ENCODE data around the gene CASS4. TPM values are rescaled to one million over a fixed set of nuclear protein-coding genes. Genes with fewer than 3 reads are reported as not detected.

CASS4 gene
- total RNA-seq: under 0.01 TPM in 1 of 2 replicates, not detected in the other

GRCh38 chr20:56411759-56412472 lies at the start of gene CASS4:
Gene CASS4, plus strand, starts transcription at chr20:56412260. Its CDS starts 199 bp downstream, at chr20:56412459.

GRCh38 chr20:56392132-56392880 lies 19.8 kb upstream of the CASS4 start, which contains the start of the genes AURKA and CSTF1:
Gene AURKA, minus strand, starts transcription at chr20:56392215. Its CDS starts 4,018 bp downstream, at chr20:56388197.
Gene CSTF1, plus strand, starts transcription at chr20:56392645. Its CDS starts 2,908 bp downstream, at chr20:56395553.

DNA sequence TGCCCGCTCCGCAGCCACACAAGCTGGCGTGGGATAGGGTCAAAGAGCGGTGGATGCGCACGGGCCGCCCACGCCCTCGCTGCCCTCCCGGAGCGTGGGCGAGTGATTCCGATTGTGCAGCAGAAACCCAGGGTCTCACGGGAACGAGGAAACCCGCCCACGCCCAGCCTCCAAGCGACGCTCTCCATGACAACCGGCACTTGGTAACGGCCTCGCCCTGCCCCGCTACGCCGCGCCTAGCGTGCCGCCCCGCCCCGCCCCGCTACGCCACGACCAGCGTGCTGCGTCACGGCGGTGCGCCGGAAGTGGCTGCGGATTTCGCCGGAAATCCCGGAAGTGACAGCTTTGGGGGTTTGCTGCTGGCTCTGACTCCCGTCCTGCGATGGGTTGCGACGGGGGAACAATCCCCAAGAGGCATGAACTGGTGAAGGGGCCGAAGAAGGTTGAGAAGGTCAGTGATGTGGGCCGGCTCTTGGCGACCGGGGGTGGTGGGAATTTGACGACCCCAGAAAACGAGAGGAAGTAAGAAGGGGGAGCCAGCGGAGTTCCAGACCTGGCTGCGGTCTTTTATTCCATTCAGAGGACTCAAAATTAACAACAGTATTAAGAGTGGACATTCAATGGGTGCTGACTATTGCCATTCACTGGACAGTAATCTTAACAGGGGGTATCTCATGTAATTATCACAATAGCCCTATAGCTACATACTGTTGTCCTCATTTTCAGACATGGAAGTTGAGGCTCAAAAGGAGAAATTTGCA lies 56.4 kb downstream of the CASS4 start, which contains the start of gene RTF2:
RTF2 (plus strand) TSS at position 312 of the 761 bp plus-strand sequence; CDS start at position 383, 71 bp downstream.

Small RNA genes within 50 kb of the gene (small RNA-seq; reads per million reads assigned to genes)
- gene RPL39P: not detected

Other genes starting within 250 kb of the CASS4 start
- not detected in 2 replicates for gene MC3R, start 163.5 kb upstream of the CASS4 start, total RNA-seq
- 70.9 and 73.0 TPM in 2 replicates for gene FAM210B, start 53.3 kb upstream of the CASS4 start, total RNA-seq
- gene AURKA, start 20.0 kb upstream of the CASS4 start, total RNA-seq: 50.0 and 90.5 TPM in 2 replicates
- 44.7 and 54.3 TPM in 2 replicates for gene CSTF1, start 19.6 kb upstream of the CASS4 start, total RNA-seq
- 64.0 and 64.7 TPM in 2 replicates for gene RTF2, start 56.4 kb downstream of the CASS4 start, total RNA-seq
- not detected in 2 replicates for gene FAM209A, start 112.5 kb downstream of the CASS4 start, total RNA-seq
- not detected in 2 replicates for gene FAM209B, start 121.0 kb downstream of the CASS4 start, total RNA-seq
- gene TFAP2C, start 217.0 kb downstream of the CASS4 start, total RNA-seq: not detected in 2 replicates